Measurements from ENCODE around the gene DNAH2. TPM values are rescaled to one million over a fixed set of nuclear protein-coding genes. Genes with fewer than 3 reads are reported as not detected.

DNAH2 gene, protein sequence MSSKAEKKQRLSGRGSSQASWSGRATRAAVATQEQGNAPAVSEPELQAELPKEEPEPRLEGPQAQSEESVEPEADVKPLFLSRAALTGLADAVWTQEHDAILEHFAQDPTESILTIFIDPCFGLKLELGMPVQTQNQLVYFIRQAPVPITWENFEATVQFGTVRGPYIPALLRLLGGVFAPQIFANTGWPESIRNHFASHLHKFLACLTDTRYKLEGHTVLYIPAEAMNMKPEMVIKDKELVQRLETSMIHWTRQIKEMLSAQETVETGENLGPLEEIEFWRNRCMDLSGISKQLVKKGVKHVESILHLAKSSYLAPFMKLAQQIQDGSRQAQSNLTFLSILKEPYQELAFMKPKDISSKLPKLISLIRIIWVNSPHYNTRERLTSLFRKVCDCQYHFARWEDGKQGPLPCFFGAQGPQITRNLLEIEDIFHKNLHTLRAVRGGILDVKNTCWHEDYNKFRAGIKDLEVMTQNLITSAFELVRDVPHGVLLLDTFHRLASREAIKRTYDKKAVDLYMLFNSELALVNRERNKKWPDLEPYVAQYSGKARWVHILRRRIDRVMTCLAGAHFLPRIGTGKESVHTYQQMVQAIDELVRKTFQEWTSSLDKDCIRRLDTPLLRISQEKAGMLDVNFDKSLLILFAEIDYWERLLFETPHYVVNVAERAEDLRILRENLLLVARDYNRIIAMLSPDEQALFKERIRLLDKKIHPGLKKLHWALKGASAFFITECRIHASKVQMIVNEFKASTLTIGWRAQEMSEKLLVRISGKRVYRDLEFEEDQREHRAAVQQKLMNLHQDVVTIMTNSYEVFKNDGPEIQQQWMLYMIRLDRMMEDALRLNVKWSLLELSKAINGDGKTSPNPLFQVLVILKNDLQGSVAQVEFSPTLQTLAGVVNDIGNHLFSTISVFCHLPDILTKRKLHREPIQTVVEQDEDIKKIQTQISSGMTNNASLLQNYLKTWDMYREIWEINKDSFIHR (N-terminal part only)
- total RNA-seq (ENCODE audit: low replicate concordance) = 0.09 and 0.28 TPM in 2 replicates

DNA sequence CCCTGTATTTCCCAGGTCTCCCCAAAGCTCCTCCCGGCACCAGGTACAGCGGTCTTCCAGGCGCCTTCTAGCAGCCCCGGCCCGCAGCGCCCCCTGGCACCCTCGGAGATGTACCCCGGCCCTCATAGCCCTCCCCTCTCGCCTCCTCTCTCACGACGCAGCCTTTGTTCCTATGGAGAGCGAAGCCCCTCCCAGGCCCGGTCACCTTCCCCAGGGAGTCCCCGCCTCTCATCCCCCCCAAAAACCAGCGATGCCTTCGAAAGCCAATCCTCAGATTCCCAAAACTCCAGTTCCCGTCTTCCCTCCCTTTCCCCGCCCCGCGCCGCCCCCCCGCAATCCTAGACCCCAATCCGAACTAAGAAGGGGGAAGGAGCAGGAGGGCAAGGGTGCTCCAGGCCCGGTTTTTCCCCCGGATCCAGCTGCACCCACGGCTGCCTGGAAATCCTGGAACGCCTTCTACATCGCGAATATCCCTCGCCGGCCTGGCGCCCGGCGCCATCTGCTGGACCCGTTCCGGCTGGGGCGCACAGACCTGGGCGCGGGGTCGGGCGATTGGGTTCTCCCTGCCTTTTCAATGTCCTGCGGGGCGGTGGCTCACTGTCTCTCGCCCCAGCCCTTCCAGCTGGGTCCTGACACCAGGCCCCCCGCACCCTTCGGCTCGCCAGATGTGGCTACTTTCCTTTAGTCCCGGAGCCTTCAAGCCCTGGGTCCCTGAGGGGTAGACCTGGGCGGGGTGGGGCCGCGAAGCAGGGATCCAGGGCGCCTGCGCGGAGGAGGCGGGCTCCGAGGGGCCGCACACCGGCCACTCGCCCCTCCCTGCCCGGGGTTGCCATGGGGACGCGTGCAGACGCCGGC lies at the start of gene DNAH2:
TSS of gene DNAH2 (plus strand) at position 844 of the 855 bp plus-strand sequence. CDS start 1,991 bp downstream, outside the sequence.
- Histone ChIP-seq H3K4me1 (peaks cover 30% of the 10 kb centered on the region), H3K4me2 (peak within 1 kb of the TSS; percentile 81), H3K36me3 (no peaks in the 10 kb centered on the region), H3K9me3 (ENCODE audit: low read depth) (no peaks in the 10 kb centered on the region), H4K20me1 (ENCODE audit: low read depth) (peaks cover 3% of the 10 kb centered on the region), H3K4me3 (peak within 1 kb of the TSS; percentile 74), H3F3A (ENCODE audit: low read depth) (peaks cover 18% of the 10 kb centered on the region), H3K79me2 (ENCODE audit: low read depth) (no peaks in the 10 kb centered on the region), H3K27me3 (peaks cover 37% of the 10 kb centered on the region), H3K27ac (no peak within 1 kb of the TSS), H2AFZ (replicated peaks) (peak within 1 kb of the TSS; percentile 88), H3K9ac (no peak within 1 kb of the TSS)
- TF ChIP-seq EZH2 (IDR thresholded peaks at IDR 0.05) (peak; percentile 64), EZH2phosphoT487 (IDR thresholded peaks at IDR 0.05) (peak; percentile 31)
- TF ChIP-seq, protein P1, sequence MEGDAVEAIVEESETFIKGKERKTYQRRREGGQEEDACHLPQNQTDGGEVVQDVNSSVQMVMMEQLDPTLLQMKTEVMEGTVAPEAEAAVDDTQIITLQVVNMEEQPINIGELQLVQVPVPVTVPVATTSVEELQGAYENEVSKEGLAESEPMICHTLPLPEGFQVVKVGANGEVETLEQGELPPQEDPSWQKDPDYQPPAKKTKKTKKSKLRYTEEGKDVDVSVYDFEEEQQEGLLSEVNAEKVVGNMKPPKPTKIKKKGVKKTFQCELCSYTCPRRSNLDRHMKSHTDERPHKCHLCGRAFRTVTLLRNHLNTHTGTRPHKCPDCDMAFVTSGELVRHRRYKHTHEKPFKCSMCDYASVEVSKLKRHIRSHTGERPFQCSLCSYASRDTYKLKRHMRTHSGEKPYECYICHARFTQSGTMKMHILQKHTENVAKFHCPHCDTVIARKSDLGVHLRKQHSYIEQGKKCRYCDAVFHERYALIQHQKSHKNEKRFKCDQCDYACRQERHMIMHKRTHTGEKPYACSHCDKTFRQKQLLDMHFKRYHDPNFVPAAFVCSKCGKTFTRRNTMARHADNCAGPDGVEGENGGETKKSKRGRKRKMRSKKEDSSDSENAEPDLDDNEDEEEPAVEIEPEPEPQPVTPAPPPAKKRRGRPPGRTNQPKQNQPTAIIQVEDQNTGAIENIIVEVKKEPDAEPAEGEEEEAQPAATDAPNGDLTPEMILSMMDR (IDR thresholded peaks at IDR 0.05) = peak; percentile 44
- Mint-ChIP-seq H3K27ac (peak within 1 kb of the TSS; percentile 87), H3K4me1 (peaks cover 70% of the 10 kb centered on the region), H3K27me3 (ENCODE audit: insufficient read depth, low read depth) (peaks cover 16% of the 10 kb centered on the region), H3K4me3 (peak within 1 kb of the TSS; percentile 88), H3K9me3 (no peaks in the 10 kb centered on the region), H3K36me3 (no peaks in the 10 kb centered on the region)
- DNase-seq (ENCODE audit: low spot score) = peak; percentile 98

DNA sequence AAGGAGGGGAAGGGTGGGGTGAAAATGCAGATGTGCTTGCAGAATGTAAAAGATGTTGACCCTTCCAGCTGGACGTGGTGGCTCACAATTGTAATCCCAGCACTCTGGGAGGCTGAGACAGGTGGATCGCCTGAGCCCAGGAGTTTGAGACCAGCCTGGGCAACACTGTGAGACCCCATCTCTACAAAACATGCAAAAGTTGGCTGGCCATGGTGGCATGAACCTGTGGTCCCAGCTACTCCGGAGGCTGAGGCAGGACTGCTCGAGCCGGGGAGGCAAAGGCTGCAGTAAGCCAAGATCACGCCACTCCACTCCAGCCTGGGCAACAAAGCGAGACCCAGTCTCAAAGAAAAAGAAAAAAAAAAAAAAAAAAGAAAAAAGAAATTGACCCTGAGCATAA lies 49.1 kb upstream of the DNAH2 start:
- Histone ChIP-seq H3K9ac (no peak overlapping the region), H3K27me3 (no peaks in the 10 kb centered on the region), H3K4me2 (no peak overlapping the region), H2AFZ (replicated peaks) (no peak overlapping the region), H3K4me3 (no peak overlapping the region), H3K79me2 (ENCODE audit: low read depth) (no peaks in the 10 kb centered on the region), H4K20me1 (ENCODE audit: low read depth) (no peaks in the 10 kb centered on the region), H3K9me3 (ENCODE audit: low read depth) (no peaks in the 10 kb centered on the region), H3F3A (ENCODE audit: low read depth) (peaks cover 6% of the 10 kb centered on the region), H3K27ac (no peak overlapping the region), H3K36me3 (peaks cover 5% of the 10 kb centered on the region), H3K4me1 (no peaks in the 10 kb centered on the region)
- Mint-ChIP-seq H3K4me3 (no peak overlapping the region), H3K36me3 (peaks cover 26% of the 10 kb centered on the region), H3K4me1 (no peaks in the 10 kb centered on the region), H3K27ac (no peak overlapping the region), H3K27me3 (ENCODE audit: insufficient read depth, low read depth) (peaks cover 5% of the 10 kb centered on the region), H3K9me3 (peaks cover 3% of the 10 kb centered on the region)
- DNase-seq (ENCODE audit: low spot score) = no peak
- TF ChIP-seq, protein P1 (IDR thresholded peaks at IDR 0.05) = no peak
- no peak for TF ChIP-seq EZH2phosphoT487 (IDR thresholded peaks at IDR 0.05)
- no peak for TF ChIP-seq EZH2 (IDR thresholded peaks at IDR 0.05)

DNA sequence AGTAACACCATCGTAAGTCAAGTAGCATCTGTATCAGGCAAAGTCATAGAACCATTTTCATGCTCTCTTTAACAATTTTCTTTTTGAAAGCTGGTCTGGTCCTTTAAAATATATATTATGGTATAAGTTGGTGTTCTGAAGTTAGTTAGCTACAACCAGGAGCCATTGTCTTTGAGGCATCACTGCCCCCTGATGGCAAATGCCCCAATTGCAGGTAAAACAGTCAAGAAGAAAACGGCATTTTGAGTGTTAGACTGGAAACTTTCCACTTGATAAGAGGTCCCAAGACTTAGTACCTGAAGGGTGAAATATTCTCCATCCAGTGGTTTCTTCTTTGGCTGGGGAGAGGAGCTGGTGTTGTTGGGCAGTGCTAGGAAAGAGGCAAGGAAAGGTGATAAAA lies 44.3 kb upstream of the DNAH2 start:
- H3K36me3 ChIP-seq = peaks cover 11% of the 10 kb centered on the region
- H3F3A ChIP-seq (ENCODE audit: low read depth) = no peaks in the 10 kb centered on the region
- peaks cover 4% of the 10 kb centered on the region for H3K9me3 ChIP-seq (ENCODE audit: low read depth)
- Mint-ChIP-seq H3K27ac (no peak overlapping the region), H3K9me3 (peaks cover 8% of the 10 kb centered on the region), H3K4me1 (peaks cover 9% of the 10 kb centered on the region), H3K36me3 (peaks cover 47% of the 10 kb centered on the region), H3K4me3 (no peak overlapping the region), H3K27me3 (ENCODE audit: insufficient read depth, low read depth) (peaks cover 9% of the 10 kb centered on the region)
- H3K27ac ChIP-seq = no peak overlapping the region
- peaks cover 16% of the 10 kb centered on the region for H3K4me1 ChIP-seq
- peaks cover 15% of the 10 kb centered on the region for H3K79me2 ChIP-seq (ENCODE audit: low read depth)
- H3K4me3 ChIP-seq = no peak overlapping the region
- TF ChIP-seq EZH2phosphoT487 (IDR thresholded peaks at IDR 0.05) = no peak
- TF ChIP-seq, protein P1 (IDR thresholded peaks at IDR 0.05) = peak; percentile 56
- H3K9ac ChIP-seq = no peak overlapping the region
- H2AFZ ChIP-seq (replicated peaks) = no peak overlapping the region
- no peaks in the 10 kb centered on the region for H3K27me3 ChIP-seq
- DNase-seq (ENCODE audit: low spot score) = peak; percentile 34
- H3K4me2 ChIP-seq = no peak overlapping the region
- H4K20me1 ChIP-seq (ENCODE audit: low read depth) = peaks cover 16% of the 10 kb centered on the region

Data from neural progenitor cell (in vitro differentiated cells).